SK-N-SH (cell line): ENCODE results near the gene CRYBG1. TPM values are rescaled to one million over a fixed set of nuclear protein-coding genes. Genes with fewer than 3 reads are reported as not detected.

ENCODE experiments used
- CTCF ChIA-PET: fragments of 300-600, 350-600 bp; formaldehyde crosslinking; extraction: SDS; loops from one replicate; lab custom pipeline; 2021; lab: Yijun Ruan, JAX
- POLR2A ChIA-PET: fragments of 350-600 bp; sonication (Branson Sonifier 250); formaldehyde crosslinking; extraction: SDS; loops from one replicate; lab custom pipeline; 2020; ENCODE audit warnings: antibody characterized with exemption, inconsistent platforms; lab: Yijun Ruan, JAX
- DNase-seq: peaks from one replicate; pipeline ENCODE4 v3.0.0; 2012
- H2AFZ ChIP-seq: fragments of 200-600 bp; sonication (generic); 2 replicates; pipeline ENCODE4 v1.8.1; 2016; ENCODE audit warnings: antibody characterized with exemption, mild to moderate bottlenecking, low read depth
- H3F3A ChIP-seq: fragments of 200-600 bp; sonication (generic); replicated peaks from 2 replicates; pipeline ENCODE3; 2016; ENCODE audit warnings: antibody characterized with exemption, mild to moderate bottlenecking; ENCODE audit not compliant: insufficient read depth
- H3K27ac ChIP-seq, 2 experiments: fragments of 200-500 bp in 1 of 2; fragments of 200-600 bp in 1 of 2; sonication (Bioruptor generic) in 1 of 2; sonication (generic), shearing (Covaris generic) in 1 of 2; 2 replicates each; pipeline versions ENCODE4 v1.5.1 to v1.6.1; 2014 to 2016; ENCODE audit warnings: low read depth in 2 of 2, inconsistent platforms in 1 of 2, low read length in 1 of 2, mild to moderate bottlenecking in 1 of 2, mixed read lengths in 1 of 2
- H3K27me3 ChIP-seq: fragments of 200-600 bp; sonication (generic), shearing (Covaris generic); 2 replicates; pipeline ENCODE4 v1.6.1; 2016; ENCODE audit warnings: mixed run types; ENCODE audit not compliant: insufficient read depth
- H3K36me3 ChIP-seq, 2 experiments: fragments of 200-500 bp in 1 of 2; fragments of 200-600 bp in 1 of 2; sonication (Bioruptor generic) in 1 of 2; sonication (generic) in 1 of 2; replicated peaks in 1 of 2; 2 replicates each; pipeline versions ENCODE3 to v1.5.1; 2014 to 2016; ENCODE audit warnings: low read length in 1 of 2, mild to moderate bottlenecking in 1 of 2; ENCODE audit not compliant: insufficient read depth in 2 of 2, control insufficient read depth in 1 of 2
- H3K4me1 ChIP-seq, 2 experiments: fragments of 200-500 bp in 1 of 2; fragments of 200-600 bp in 1 of 2; sonication (Bioruptor generic) in 1 of 2; sonication (generic), shearing (Covaris generic) in 1 of 2; 2 replicates each; pipeline versions ENCODE4 v1.5.1 to v1.6.1; 2014 to 2016; ENCODE audit warnings: low read depth in 1 of 2, low read length in 1 of 2, mixed run types in 1 of 2; ENCODE audit not compliant: insufficient read depth in 2 of 2, control insufficient read depth in 1 of 2
- H3K4me2 ChIP-seq: fragments of 200-600 bp; sonication (generic), shearing (Covaris generic); 2 replicates; pipeline ENCODE4 v1.6.1; 2017; ENCODE audit warnings: mixed run types
- H3K4me3 ChIP-seq, 2 experiments: fragments of 200-500 bp in 1 of 2; fragments of 200-600 bp in 1 of 2; sonication (Bioruptor generic) in 1 of 2; sonication (generic), shearing (Covaris generic) in 1 of 2; 2 replicates each; pipeline versions ENCODE4 v1.5.1 to v1.8.1; 2014 to 2016; ENCODE audit warnings: low read depth in 2 of 2, inconsistent platforms in 1 of 2, low read length in 1 of 2, mild to moderate bottlenecking in 1 of 2, mixed read lengths in 1 of 2, moderate library complexity in 1 of 2
- H3K79me2 ChIP-seq: fragments of 200-600 bp; sonication (generic); 2 replicates; pipeline ENCODE4 v1.8.1; 2017; ENCODE audit warnings: mild to moderate bottlenecking; ENCODE audit not compliant: insufficient read depth
- H3K9ac ChIP-seq: fragments of 200-600 bp; sonication (generic); 2 replicates; pipeline ENCODE4 v1.6.1; 2017; ENCODE audit warnings: mixed run types
- H3K9me2 ChIP-seq: fragments of 200-600 bp; sonication (generic); 2 replicates; pipeline ENCODE4 v1.6.1; 2017; ENCODE audit warnings: mixed run types
- H3K9me3 ChIP-seq: fragments of 200-600 bp; sonication (generic); 2 replicates; pipeline ENCODE4 v1.6.1; 2017; ENCODE audit warnings: mixed run types, mild to moderate bottlenecking, moderate library complexity
- H4K20me1 ChIP-seq: fragments of 200-600 bp; sonication (generic); 2 replicates; pipeline ENCODE4 v1.6.1; 2017; ENCODE audit warnings: mild to moderate bottlenecking, mixed run types; ENCODE audit not compliant: insufficient read depth
- ELF1 ChIP-seq: IDR thresholded peaks from 2 replicates; pipeline ENCODE4 v1.4.0; 2012
- FOXJ3 ChIP-seq: sonication (generic); formaldehyde crosslinking; IDR thresholded peaks from 2 replicates; pipeline ENCODE4 v1.5.1; 2020; ENCODE audit warnings: mild to moderate bottlenecking, missing genetic modification reagents
- GATA2 ChIP-seq: sonication (generic); formaldehyde crosslinking; IDR thresholded peaks from 2 replicates; pipeline ENCODE4 v1.5.0; 2020; ENCODE audit warnings: mild to moderate bottlenecking, missing genetic modification reagents
- MEF2A ChIP-seq: IDR thresholded peaks from 2 replicates; pipeline ENCODE4 v1.4.0; 2012; ENCODE audit warnings: low read depth, borderline replicate concordance
- NRF1 ChIP-seq: IDR thresholded peaks from 2 replicates; pipeline ENCODE4 v1.6.1; 2012; ENCODE audit warnings: low read depth, mild to moderate bottlenecking, low read length
- PBX3 ChIP-seq: IDR thresholded peaks from 2 replicates; pipeline ENCODE4; 2012
- POLR2AphosphoS5 ChIP-seq: IDR thresholded peaks from 2 replicates; pipeline ENCODE4 v1.6.1; 2012; ENCODE audit warnings: low read depth, low read length
- RCOR1 ChIP-seq: fragments of 150-350 bp; IDR thresholded peaks from 2 replicates; pipeline ENCODE4 v1.6.1; 2017; ENCODE audit warnings: antibody characterized with exemption, low read length
- RFX5 ChIP-seq: IDR thresholded peaks from 2 replicates; pipeline ENCODE4 v1.6.1; 2012; ENCODE audit warnings: mild to moderate bottlenecking, improper control_type of control experiment, low read length
- RXRA ChIP-seq: IDR thresholded peaks from 2 replicates; pipeline ENCODE4 v1.4.0; 2012; ENCODE audit warnings: low read depth, mild to moderate bottlenecking, borderline replicate concordance
- SIN3A ChIP-seq: IDR thresholded peaks from 2 replicates; pipeline ENCODE4 v1.6.1; 2012; ENCODE audit warnings: low read depth, mild to moderate bottlenecking, low read length, moderate library complexity, borderline replicate concordance
- SMC3 ChIP-seq: IDR thresholded peaks from 2 replicates; pipeline ENCODE4 v1.6.1; 2012; ENCODE audit warnings: low read depth, low read length, improper control_type of control experiment
- TAF1 ChIP-seq: IDR thresholded peaks from 2 replicates; pipeline ENCODE4 v1.6.1; 2012; ENCODE audit warnings: low read depth, mild to moderate bottlenecking, low read length, moderate library complexity, borderline replicate concordance
- TCF12 ChIP-seq: IDR thresholded peaks from 2 replicates; pipeline ENCODE4 v1.4.0; 2012
- TEAD4 ChIP-seq: IDR thresholded peaks from 2 replicates; pipeline ENCODE4 v1.4.0; 2012; ENCODE audit warnings: mild to moderate bottlenecking, borderline replicate concordance; ENCODE audit not compliant: insufficient read depth
- WGBS: methylation state at CpG from one replicate; pipeline ENCODE4 v1.1.6; 2017; ENCODE audit warnings: low lambda C conversion rate; 5-methylcytosine and 5-hydroxymethylcytosine counted together
- polyA plus RNA-seq, 3 experiments: library from polyadenylated mRNA; depleted of rRNA; stranded (reverse); fragments of >200 nt; gene quantifications; 2 replicates each; pipeline ENCODE4 v1.2.3, GENCODE V29; 2012
- TF ChIP-seq, protein P1 (sequence below): IDR thresholded peaks from 2 replicates; pipeline ENCODE4 v1.4.0; 2012; ENCODE audit warnings: low read depth
- TF ChIP-seq, protein P2 (sequence below): fragments of 150-350 bp; IDR thresholded peaks from 2 replicates; pipeline ENCODE4 v1.6.1; 2017; ENCODE audit warnings: antibody characterized with exemption, low read length, low read depth, borderline replicate concordance
- TF ChIP-seq, protein P3 (sequence below): fragments of 150-350 bp; IDR thresholded peaks from 2 replicates; pipeline ENCODE4 v1.6.1; 2016; ENCODE audit warnings: mild to moderate bottlenecking, low read depth, low read length
- TF ChIP-seq, protein P4 (sequence below): IDR thresholded peaks from 2 replicates; pipeline ENCODE4 v1.4.0; 2012; ENCODE audit warnings: low read depth, borderline replicate concordance
- TF ChIP-seq, protein P5 (sequence below): fragments of 200-600 bp; sonication (generic); IDR thresholded peaks from 2 replicates; pipeline ENCODE4 v1.6.1; 2017; ENCODE audit warnings: antibody characterized with exemption, mild to moderate bottlenecking, moderate library complexity
- TF ChIP-seq, protein P6 (sequence below): IDR thresholded peaks from 2 replicates; pipeline ENCODE4 v1.4.0; 2012; ENCODE audit warnings: low read depth, borderline replicate concordance

Gene CRYBG1
- polyA plus RNA-seq, 1 of the 3 experiments (the other 2 are of a cell fraction) = 13.8 TPM

DNA sequence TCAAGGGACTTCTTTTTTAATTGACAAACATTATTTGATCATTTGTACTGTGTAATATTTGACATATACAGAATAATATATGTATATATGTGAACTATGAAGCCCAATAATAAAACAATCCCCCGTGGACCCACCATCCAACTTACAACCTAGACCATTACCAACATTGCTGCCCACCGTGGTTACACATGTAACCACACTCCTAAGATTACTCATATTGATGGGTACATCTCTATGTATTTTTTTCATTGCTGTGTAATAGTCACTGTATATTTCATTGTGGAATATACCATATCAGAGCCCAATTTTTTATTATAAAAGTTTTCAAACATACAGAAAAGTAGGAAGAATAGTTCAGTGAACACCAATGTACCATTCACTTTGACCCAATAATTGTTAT is 174.5 kb downstream of the CRYBG1 start:
- ChIA-PET CTCF (no interaction called here), POLR2A (no interaction called here)
- Histone ChIP-seq H3K79me2 (peaks cover 4% of the 10 kb centered on the region; the same call in 1 of the 2 replicates), H4K20me1 (no peaks in the 10 kb centered on the region), H3F3A (peaks cover 33% of the 10 kb centered on the region), H3K4me3 (no peak overlapping the region), H3K9me3 (no peaks in the 10 kb centered on the region), H3K36me3 (peaks cover 5 to 30% of the 10 kb centered on the region in 2 experiments), H3K27ac (peak overlapping the region in 1 of 2 experiments; percentile 93; a peak in 2 of 4 replicates), H2AFZ (no peak overlapping the region), H3K4me1 (peaks cover 0 to 25% of the 10 kb centered on the region in 2 experiments), H3K4me2 (no peak overlapping the region), H3K9ac (no peak overlapping the region), H3K9me2 (no peaks in the 10 kb centered on the region), H3K27me3 (no peaks in the 10 kb centered on the region)
- TF ChIP-seq, protein P1, sequence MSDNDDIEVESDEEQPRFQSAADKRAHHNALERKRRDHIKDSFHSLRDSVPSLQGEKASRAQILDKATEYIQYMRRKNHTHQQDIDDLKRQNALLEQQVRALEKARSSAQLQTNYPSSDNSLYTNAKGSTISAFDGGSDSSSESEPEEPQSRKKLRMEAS = no peak
- TF ChIP-seq, protein P2, sequence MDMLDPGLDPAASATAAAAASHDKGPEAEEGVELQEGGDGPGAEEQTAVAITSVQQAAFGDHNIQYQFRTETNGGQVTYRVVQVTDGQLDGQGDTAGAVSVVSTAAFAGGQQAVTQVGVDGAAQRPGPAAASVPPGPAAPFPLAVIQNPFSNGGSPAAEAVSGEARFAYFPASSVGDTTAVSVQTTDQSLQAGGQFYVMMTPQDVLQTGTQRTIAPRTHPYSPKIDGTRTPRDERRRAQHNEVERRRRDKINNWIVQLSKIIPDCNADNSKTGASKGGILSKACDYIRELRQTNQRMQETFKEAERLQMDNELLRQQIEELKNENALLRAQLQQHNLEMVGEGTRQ = no peak
- TF ChIP-seq RFX5 (no peak), GATA2 (CRISPR knock-in tag) (no peak), SIN3A (no peak), TEAD4 (no peak), NRF1 (no peak), MEF2A (no peak), ELF1 (no peak)
- TF ChIP-seq, protein P3, sequence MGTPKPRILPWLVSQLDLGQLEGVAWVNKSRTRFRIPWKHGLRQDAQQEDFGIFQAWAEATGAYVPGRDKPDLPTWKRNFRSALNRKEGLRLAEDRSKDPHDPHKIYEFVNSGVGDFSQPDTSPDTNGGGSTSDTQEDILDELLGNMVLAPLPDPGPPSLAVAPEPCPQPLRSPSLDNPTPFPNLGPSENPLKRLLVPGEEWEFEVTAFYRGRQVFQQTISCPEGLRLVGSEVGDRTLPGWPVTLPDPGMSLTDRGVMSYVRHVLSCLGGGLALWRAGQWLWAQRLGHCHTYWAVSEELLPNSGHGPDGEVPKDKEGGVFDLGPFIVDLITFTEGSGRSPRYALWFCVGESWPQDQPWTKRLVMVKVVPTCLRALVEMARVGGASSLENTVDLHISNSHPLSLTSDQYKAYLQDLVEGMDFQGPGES = no peak
- WGBS = 56% methylated on average over 2 of the region's 2 CpGs
- DNase-seq = no peak

GRCh38 chr6:106536357-106536756 is 175.8 kb downstream of the CRYBG1 start:
- Histone ChIP-seq H4K20me1 (no peaks in the 10 kb centered on the region), H3K9me2 (no peaks in the 10 kb centered on the region), H3K36me3 (peaks cover 2 to 30% of the 10 kb centered on the region in 2 experiments), H3K27ac (peak overlapping the region; percentile 65 to 93; a peak in 3 of 4 replicates), H3K79me2 (peaks cover under 1% of the 10 kb centered on the region; the same call in 1 of the 2 replicates), H3F3A (peaks cover 21% of the 10 kb centered on the region), H3K9me3 (no peaks in the 10 kb centered on the region), H3K9ac (no peak overlapping the region; the same call in 1 of the 2 replicates), H3K27me3 (no peaks in the 10 kb centered on the region), H3K4me1 (peaks cover 0 to 27% of the 10 kb centered on the region in 2 experiments), H3K4me3 (no peak overlapping the region), H3K4me2 (no peak overlapping the region), H2AFZ (no peak overlapping the region)
- CTCF ChIA-PET = interaction anchor here (0.7 kb wide), 1 partner anchor 30 kb away, joined by 3 read pairs; no protein-coding TSS in a partner anchor
- POLR2A ChIA-PET = no interaction called here
- no peak for DNase-seq
- 43% methylated on average over 1 of the region's 1 CpG for WGBS
- TF ChIP-seq RCOR1 = no peak
- TF ChIP-seq, protein P4, sequence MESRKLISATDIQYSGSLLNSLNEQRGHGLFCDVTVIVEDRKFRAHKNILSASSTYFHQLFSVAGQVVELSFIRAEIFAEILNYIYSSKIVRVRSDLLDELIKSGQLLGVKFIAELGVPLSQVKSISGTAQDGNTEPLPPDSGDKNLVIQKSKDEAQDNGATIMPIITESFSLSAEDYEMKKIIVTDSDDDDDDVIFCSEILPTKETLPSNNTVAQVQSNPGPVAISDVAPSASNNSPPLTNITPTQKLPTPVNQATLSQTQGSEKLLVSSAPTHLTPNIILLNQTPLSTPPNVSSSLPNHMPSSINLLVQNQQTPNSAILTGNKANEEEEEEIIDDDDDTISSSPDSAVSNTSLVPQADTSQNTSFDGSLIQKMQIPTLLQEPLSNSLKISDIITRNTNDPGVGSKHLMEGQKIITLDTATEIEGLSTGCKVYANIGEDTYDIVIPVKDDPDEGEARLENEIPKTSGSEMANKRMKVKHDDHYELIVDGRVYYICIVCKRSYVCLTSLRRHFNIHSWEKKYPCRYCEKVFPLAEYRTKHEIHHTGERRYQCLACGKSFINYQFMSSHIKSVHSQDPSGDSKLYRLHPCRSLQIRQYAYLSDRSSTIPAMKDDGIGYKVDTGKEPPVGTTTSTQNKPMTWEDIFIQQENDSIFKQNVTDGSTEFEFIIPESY = no peak
- TF ChIP-seq SMC3 = no peak
- TF ChIP-seq, protein P5, sequence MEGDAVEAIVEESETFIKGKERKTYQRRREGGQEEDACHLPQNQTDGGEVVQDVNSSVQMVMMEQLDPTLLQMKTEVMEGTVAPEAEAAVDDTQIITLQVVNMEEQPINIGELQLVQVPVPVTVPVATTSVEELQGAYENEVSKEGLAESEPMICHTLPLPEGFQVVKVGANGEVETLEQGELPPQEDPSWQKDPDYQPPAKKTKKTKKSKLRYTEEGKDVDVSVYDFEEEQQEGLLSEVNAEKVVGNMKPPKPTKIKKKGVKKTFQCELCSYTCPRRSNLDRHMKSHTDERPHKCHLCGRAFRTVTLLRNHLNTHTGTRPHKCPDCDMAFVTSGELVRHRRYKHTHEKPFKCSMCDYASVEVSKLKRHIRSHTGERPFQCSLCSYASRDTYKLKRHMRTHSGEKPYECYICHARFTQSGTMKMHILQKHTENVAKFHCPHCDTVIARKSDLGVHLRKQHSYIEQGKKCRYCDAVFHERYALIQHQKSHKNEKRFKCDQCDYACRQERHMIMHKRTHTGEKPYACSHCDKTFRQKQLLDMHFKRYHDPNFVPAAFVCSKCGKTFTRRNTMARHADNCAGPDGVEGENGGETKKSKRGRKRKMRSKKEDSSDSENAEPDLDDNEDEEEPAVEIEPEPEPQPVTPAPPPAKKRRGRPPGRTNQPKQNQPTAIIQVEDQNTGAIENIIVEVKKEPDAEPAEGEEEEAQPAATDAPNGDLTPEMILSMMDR = no peak
- TF ChIP-seq, protein P6, sequence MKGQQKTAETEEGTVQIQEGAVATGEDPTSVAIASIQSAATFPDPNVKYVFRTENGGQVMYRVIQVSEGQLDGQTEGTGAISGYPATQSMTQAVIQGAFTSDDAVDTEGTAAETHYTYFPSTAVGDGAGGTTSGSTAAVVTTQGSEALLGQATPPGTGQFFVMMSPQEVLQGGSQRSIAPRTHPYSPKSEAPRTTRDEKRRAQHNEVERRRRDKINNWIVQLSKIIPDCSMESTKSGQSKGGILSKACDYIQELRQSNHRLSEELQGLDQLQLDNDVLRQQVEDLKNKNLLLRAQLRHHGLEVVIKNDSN = no peak
- no peak for TF ChIP-seq PBX3
- no peak for TF ChIP-seq TAF1
- no peak for TF ChIP-seq ELF1
- TF ChIP-seq TEAD4 = no peak
- TF ChIP-seq TCF12 = no peak
- no peak for TF ChIP-seq FOXJ3 (CRISPR knock-in tag)
- TF ChIP-seq GATA2 (CRISPR knock-in tag) = no peak
- no peak for TF ChIP-seq POLR2AphosphoS5
- no peak for TF ChIP-seq RXRA
